Vagina (tissue), 2 donors: Measurements from ENCODE around the gene CST5. TPM values are rescaled to one million over a fixed set of nuclear protein-coding genes. Genes with fewer than 3 reads are reported as not detected.

Source experiments
- DNase-seq, 2 donors: peaks; one replicate each; pipeline ENCODE4 v3.0.0-alpha.2; 2017; ENCODE audit errors: extremely low spot score in 2 of 2
- H3K27ac ChIP-seq: fragments of 200-600 bp; sonication (generic); one replicate; pipeline ENCODE4 v1.5.1; 2019
- H3K27me3 ChIP-seq: fragments of 200-600 bp; sonication (generic); one replicate; pipeline ENCODE4 v1.5.1; 2019
- H3K36me3 ChIP-seq, 2 donors: fragments of 200-600 bp; sonication (generic); one replicate each; pipeline ENCODE4 v1.5.1; 2017 to 2019
- H3K4me1 ChIP-seq: fragments of 200-600 bp; sonication (generic); one replicate; pipeline ENCODE4 v1.5.1; 2019
- H3K4me3 ChIP-seq, 2 donors: fragments of 200-600 bp; sonication (generic); 1 replicate in 1 of 2; 2 replicates in 1 of 2; pipeline ENCODE4 v1.5.1; 2016 to 2019
- H3K9me3 ChIP-seq: fragments of 200-600 bp; sonication (generic); one replicate; pipeline ENCODE4 v1.5.1; 2019
- CTCF ChIP-seq, 3 experiments: fragments of 450-650 bp in 2 of 3; fragments of 200-600 bp in 1 of 3; sonication (generic) in 1 of 3; IDR thresholded peaks; one replicate each; pipeline ENCODE4 v1.5.1; 2017 to 2019; ENCODE audit warnings: antibody characterized with exemption in 3 of 3, mild to moderate bottlenecking in 2 of 3, moderate library complexity in 2 of 3
- POLR2A ChIP-seq, 2 donors: fragments of 450-650 bp; IDR thresholded peaks; one replicate each; pipeline ENCODE4 v1.6.1; 2017; ENCODE audit warnings: antibody characterized with exemption in 2 of 2, mild to moderate bottlenecking in 2 of 2, moderate library complexity in 2 of 2
- POLR2AphosphoS5 ChIP-seq, 2 donors: sonication (generic); formaldehyde crosslinking; IDR thresholded peaks; one replicate each; pipeline ENCODE4 v1.9.0; 2017; ENCODE audit warnings: antibody characterized with exemption in 2 of 2, mild to moderate bottlenecking in 2 of 2, low read depth in 1 of 2; ENCODE audit not compliant: insufficient read depth in 1 of 2
- intact Hi-C: fragments of 100-400 bp; cut with DNase I; formaldehyde crosslinking; loops from one replicate; pipeline ENCODE4 v1.15.1; 2023
- total RNA-seq: library from RNA; depleted of rRNA; stranded (reverse); fragments of >200 nt; gene quantifications from one replicate; pipeline ENCODE4 v1.2.3, GENCODE V29; 2016

CST5 gene
- total RNA-seq, 1 donor from 2014 or later: not detected

- Histone ChIP-seq H3K27ac (no peak overlapping the region), H3K9me3 (no peaks in the 10 kb centered on the region), H3K4me3 (no peak overlapping the region), H3K27me3 (no peaks in the 10 kb centered on the region), H3K4me1 (no peaks in the 10 kb centered on the region), H3K36me3 (no peaks in the 10 kb centered on the region)
- intact Hi-C loops: no loop called here
- DNase-seq: no peak
- TF ChIP-seq POLR2A (IDR thresholded peaks at IDR 0.05): no peak
- TF ChIP-seq POLR2AphosphoS5 (IDR thresholded peaks at IDR 0.05; ENCODE audit: insufficient read depth in 1 of 2, low read depth in 1 of 2): no peak
- no peak for TF ChIP-seq CTCF (IDR thresholded peaks at IDR 0.05)
Measured at GRCh38 chr20:23920408-23921325, 41.1 kb upstream of the CST5 start.

DNA sequence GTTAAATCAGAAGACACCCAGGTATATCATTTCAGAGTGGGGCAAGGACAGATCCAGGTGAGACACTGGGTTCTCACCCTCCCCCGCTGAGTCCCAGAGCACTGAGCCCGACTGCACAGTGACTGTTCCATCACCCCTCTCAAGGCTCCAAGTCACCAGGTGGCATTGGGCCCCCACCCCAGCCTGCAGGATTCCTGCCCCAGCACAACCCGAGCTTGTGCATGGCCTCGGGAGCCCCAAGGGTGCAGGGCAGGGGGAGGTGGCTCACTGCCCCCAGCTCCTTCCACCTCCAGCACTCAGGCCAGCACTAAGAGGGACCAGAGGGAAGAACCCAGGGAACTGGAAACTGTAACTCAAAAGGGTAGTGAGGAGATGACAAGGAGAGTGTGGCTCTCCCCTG lies 39.3 kb upstream of the CST5 start:
- intact Hi-C loops: no loop called here
- Histone ChIP-seq H3K27me3 (no peaks in the 10 kb centered on the region), H3K27ac (no peak overlapping the region), H3K36me3 (no peaks in the 10 kb centered on the region), H3K4me3 (no peak overlapping the region), H3K4me1 (no peaks in the 10 kb centered on the region), H3K9me3 (no peaks in the 10 kb centered on the region)
- TF ChIP-seq POLR2AphosphoS5 (IDR thresholded peaks at IDR 0.05; ENCODE audit: insufficient read depth in 1 of 2, low read depth in 1 of 2): no peak
- no peak for TF ChIP-seq CTCF (IDR thresholded peaks at IDR 0.05)
- TF ChIP-seq POLR2A (IDR thresholded peaks at IDR 0.05): no peak
- DNase-seq: no peak

GRCh38 chr20:23918101-23918862 lies 38.7 kb upstream of the CST5 start:
- no peaks in the 10 kb centered on the region for H3K9me3 ChIP-seq
- no peak overlapping the region for H3K27ac ChIP-seq
- no peak for DNase-seq
- intact Hi-C loops: no loop called here
- H3K27me3 ChIP-seq: no peaks in the 10 kb centered on the region
- H3K4me1 ChIP-seq: no peaks in the 10 kb centered on the region
- TF ChIP-seq POLR2AphosphoS5 (IDR thresholded peaks at IDR 0.05; ENCODE audit: insufficient read depth in 1 of 2, low read depth in 1 of 2) (no peak), POLR2A (IDR thresholded peaks at IDR 0.05) (no peak), CTCF (IDR thresholded peaks at IDR 0.05) (no peak)
- no peak overlapping the region for H3K4me3 ChIP-seq
- no peaks in the 10 kb centered on the region for H3K36me3 ChIP-seq

GRCh38 chr20:23917024-23917725 lies 37.6 kb upstream of the CST5 start:
- no peaks in the 10 kb centered on the region for H3K36me3 ChIP-seq
- no peak overlapping the region for H3K4me3 ChIP-seq
- H3K27ac ChIP-seq: no peak overlapping the region
- intact Hi-C loops: no loop called here
- H3K27me3 ChIP-seq: no peaks in the 10 kb centered on the region
- DNase-seq: no peak
- H3K9me3 ChIP-seq: no peaks in the 10 kb centered on the region
- TF ChIP-seq CTCF (IDR thresholded peaks at IDR 0.05) (no peak), POLR2AphosphoS5 (IDR thresholded peaks at IDR 0.05; ENCODE audit: insufficient read depth in 1 of 2, low read depth in 1 of 2) (no peak), POLR2A (IDR thresholded peaks at IDR 0.05) (no peak)
- no peaks in the 10 kb centered on the region for H3K4me1 ChIP-seq
